Body of pancreas (tissue), 4 donors: Measurements from ENCODE around the gene ABCC3. TPM values are rescaled to one million over a fixed set of nuclear protein-coding genes. Genes with fewer than 3 reads are reported as not detected.
A peak's percentile ranks its signal among the peaks of the same experiment; 100 is the strongest.

ENCODE experiments used
- ATAC-seq: fragments of 150-250 bp; one replicate; pipeline ENCODE4 v1.9.1; 2016
- DNase-seq, 4 donors: peaks; one replicate each; pipeline ENCODE4 v3.0.0-alpha.2; 2019
- H3K27ac ChIP-seq, 4 donors: fragments of 200-600 bp; sonication (generic); 1 replicate in 3 of 4; 2 replicates in 1 of 4; pipeline versions ENCODE4 v1.5.1 to v1.6.1; 2016 to 2019; ENCODE audit warnings: mild to moderate bottlenecking in 1 of 4, mixed read lengths in 1 of 4, moderate library complexity in 1 of 4
- H3K27me3 ChIP-seq, 2 donors: fragments of 200-600 bp; sonication (generic); one replicate each; pipeline ENCODE4 v1.6.0; 2016; ENCODE audit warnings: mild to moderate bottlenecking in 1 of 2
- H3K36me3 ChIP-seq, 2 donors: fragments of 200-600 bp; sonication (generic); replicated peaks in 1 of 2; 2 replicates each; pipeline ENCODE4 v1.5.1; 2016; ENCODE audit warnings: low read depth in 2 of 2; ENCODE audit not compliant: insufficient read depth in 1 of 2
- H3K4me1 ChIP-seq: fragments of 200-600 bp; sonication (generic); one replicate; pipeline ENCODE4 v1.6.0; 2016
- H3K4me3 ChIP-seq, 2 donors: fragments of 200-600 bp; sonication (generic); 1 replicate in 1 of 2; 2 replicates in 1 of 2; pipeline ENCODE4 v1.5.1; 2016 to 2019
- H3K9me3 ChIP-seq, 3 donors: fragments of 200-600 bp; sonication (generic); 1 replicate in 2 of 3; 2 replicates in 1 of 3; pipeline ENCODE4 v1.5.1; 2016
- POLR2A ChIP-seq, 3 donors: fragments of 450-650 bp; IDR thresholded peaks; one replicate each; pipeline ENCODE4 v1.6.1; 2016; ENCODE audit warnings: antibody characterized with exemption in 3 of 3, mild to moderate bottlenecking in 2 of 3
- WGBS, 2 donors: methylation state at CpG; one replicate each; pipeline ENCODE4 v1.1.5; 2017; 5-methylcytosine and 5-hydroxymethylcytosine counted together
- intact Hi-C: fragments of 100-400 bp; cut with DNase I; formaldehyde crosslinking; loops from one replicate; pipeline ENCODE4 v1.15.1; 2023
- total RNA-seq, 2 donors: library from RNA; depleted of rRNA; stranded (reverse); fragments of >200 nt; gene quantifications; one replicate each; pipeline ENCODE4 v1.1.0, GENCODE V29; 2016
- TF ChIP-seq, protein P1 (sequence below), 7 experiments: fragments of 450-650 bp in 4 of 7; fragments of 200-600 bp in 3 of 7; sonication (generic) in 3 of 7; IDR thresholded peaks; one replicate each; pipeline ENCODE4 v1.5.1; 2016 to 2019; ENCODE audit warnings: antibody characterized with exemption in 7 of 7

ABCC3 gene
- total RNA-seq, 2 donors from 2014 or later = 130 to 163 TPM

DNA sequence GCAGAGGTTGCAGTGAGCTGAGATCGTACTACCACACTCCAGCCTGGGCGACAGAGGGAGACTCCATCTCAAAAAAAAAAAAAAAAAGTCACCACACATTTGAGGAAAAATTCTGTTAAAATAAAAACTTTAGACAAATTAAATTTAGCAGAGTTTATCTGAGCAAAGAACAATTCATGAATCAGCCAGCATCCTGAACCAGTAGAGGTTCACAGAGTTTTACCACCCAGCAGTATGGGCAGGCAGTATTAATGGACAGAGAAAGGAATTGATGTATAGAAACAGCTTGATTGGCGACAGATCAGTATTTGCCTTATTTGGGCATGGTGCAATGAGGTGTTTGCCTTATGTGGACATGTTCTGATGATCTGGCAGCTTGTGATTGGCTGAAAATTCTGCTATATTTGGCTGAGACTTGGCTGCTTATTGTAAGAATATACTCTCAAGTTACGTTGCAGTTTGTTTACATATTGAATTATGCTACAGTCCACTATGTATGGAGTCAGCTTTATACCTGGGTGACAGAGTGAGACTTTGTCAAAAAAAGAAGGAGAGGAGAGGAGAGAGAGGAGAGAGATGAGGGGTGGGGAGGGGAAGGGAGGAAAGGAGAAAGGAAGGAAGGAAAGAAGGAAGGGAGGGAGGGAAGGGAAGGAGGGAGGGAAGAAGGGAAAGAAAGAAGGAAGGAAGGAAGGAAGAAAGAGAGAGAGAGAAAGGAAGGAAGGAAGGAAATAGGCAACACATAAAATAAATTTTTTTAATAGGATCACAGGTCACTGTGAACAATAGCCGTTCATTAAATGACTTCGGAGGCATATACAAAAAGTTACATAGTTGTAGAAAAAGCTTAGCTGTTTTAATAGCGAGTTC, 14.6 kb downstream of the ABCC3 start:
- no peak for TF ChIP-seq POLR2A (IDR thresholded peaks at IDR 0.05)
- TF ChIP-seq, protein P1, sequence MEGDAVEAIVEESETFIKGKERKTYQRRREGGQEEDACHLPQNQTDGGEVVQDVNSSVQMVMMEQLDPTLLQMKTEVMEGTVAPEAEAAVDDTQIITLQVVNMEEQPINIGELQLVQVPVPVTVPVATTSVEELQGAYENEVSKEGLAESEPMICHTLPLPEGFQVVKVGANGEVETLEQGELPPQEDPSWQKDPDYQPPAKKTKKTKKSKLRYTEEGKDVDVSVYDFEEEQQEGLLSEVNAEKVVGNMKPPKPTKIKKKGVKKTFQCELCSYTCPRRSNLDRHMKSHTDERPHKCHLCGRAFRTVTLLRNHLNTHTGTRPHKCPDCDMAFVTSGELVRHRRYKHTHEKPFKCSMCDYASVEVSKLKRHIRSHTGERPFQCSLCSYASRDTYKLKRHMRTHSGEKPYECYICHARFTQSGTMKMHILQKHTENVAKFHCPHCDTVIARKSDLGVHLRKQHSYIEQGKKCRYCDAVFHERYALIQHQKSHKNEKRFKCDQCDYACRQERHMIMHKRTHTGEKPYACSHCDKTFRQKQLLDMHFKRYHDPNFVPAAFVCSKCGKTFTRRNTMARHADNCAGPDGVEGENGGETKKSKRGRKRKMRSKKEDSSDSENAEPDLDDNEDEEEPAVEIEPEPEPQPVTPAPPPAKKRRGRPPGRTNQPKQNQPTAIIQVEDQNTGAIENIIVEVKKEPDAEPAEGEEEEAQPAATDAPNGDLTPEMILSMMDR (IDR thresholded peaks at IDR 0.05) = no peak
- no peak overlapping the region for H3K4me3 ChIP-seq
- H3K27ac ChIP-seq = no peak overlapping the region
- WGBS, 2 donors = 82 to 85% methylated on average over 7 of the region's 7 CpGs
- peaks cover 9% of the 10 kb centered on the region for H3K4me1 ChIP-seq
- no peaks in the 10 kb centered on the region for H3K9me3 ChIP-seq
- ATAC-seq = no peak
- no peaks in the 10 kb centered on the region for H3K27me3 ChIP-seq
- no peak for DNase-seq
- H3K36me3 ChIP-seq = no peaks in the 10 kb centered on the region
- intact Hi-C loops = loop anchor here (5.0 kb wide), 1 partner anchor 33 kb away; no protein-coding TSS in a partner anchor

DNA sequence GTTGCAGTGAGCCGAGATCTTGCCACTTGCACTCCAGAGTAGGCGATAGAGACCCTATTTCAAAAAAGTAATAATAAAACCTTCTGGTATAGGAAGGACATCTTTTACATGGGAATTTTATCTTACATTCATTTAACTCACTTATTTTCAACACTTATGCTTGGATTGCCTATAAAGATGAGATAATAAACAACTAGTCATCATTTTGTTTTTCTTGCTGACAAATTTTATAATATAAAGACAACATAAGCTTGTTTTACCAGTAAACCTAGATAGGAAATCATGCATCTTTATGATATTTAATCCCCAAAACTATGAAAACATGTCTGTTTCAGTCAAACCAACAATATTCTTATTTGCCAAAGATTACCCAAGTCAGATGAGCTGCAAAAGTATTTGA, 17.0 kb downstream of the ABCC3 start:
- DNase-seq = no peak
- no peak for TF ChIP-seq POLR2A (IDR thresholded peaks at IDR 0.05)
- TF ChIP-seq, protein P1 (IDR thresholded peaks at IDR 0.05) = no peak
- intact Hi-C loops = no loop called here
- Histone ChIP-seq H3K4me3 (no peak overlapping the region), H3K4me1 (peaks cover 9% of the 10 kb centered on the region), H3K27ac (no peak overlapping the region), H3K9me3 (no peaks in the 10 kb centered on the region), H3K27me3 (no peaks in the 10 kb centered on the region), H3K36me3 (no peaks in the 10 kb centered on the region)
- ATAC-seq = no peak
- WGBS, 2 donors = 88 to 94% methylated on average over 2 of the region's 2 CpGs

DNA sequence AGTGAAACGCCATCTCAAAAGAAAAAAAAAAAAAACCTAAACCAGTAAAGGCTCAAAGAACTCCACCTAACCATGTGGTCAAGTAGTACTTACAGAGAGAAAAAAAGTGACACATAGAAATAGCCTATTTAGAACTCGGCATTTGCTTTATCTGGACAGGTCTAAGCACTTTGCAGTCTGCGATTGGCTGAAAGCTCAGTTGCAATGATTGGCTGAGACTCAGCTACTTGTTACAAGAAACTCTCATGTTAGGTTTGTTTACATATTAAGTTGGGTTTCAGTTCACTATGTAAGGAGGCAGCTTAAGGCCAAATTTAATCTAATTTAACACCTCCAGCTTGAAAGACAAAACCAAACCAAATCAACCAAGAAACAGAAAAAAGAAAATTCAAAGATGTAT, 19.1 kb downstream of the ABCC3 start:
- TF ChIP-seq, protein P1 (IDR thresholded peaks at IDR 0.05) = no peak
- TF ChIP-seq POLR2A (IDR thresholded peaks at IDR 0.05) = no peak
- no peaks in the 10 kb centered on the region for H3K4me1 ChIP-seq
- H3K9me3 ChIP-seq = no peaks in the 10 kb centered on the region
- ATAC-seq = peak; percentile 64
- H3K36me3 ChIP-seq = no peaks in the 10 kb centered on the region
- WGBS, 2 donors = 39 to 47% methylated on average over 3 of the region's 3 CpGs
- DNase-seq = peak in 2 of 4 donors; percentile 46 to 48
- no peaks in the 10 kb centered on the region for H3K27me3 ChIP-seq
- H3K27ac ChIP-seq = no peak overlapping the region
- intact Hi-C loops = no loop called here
- no peak overlapping the region for H3K4me3 ChIP-seq

DNA sequence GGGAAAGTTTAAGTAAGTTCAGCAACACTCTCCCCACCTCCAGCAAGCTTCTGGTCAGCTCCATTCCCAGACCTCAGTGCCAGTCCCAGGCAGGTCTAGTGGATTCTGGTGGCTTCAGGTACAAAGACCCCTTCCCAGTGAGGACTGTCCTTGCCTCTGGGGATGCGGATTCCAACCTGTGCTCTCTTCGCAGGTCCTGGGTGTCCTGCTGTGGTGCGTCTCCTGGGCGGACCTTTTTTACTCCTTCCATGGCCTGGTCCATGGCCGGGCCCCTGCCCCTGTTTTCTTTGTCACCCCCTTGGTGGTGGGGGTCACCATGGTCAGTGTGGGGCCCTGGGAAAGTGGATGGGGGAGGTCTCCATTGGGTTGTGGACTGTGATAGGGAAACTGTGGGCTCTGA, 21.8 kb downstream of the ABCC3 start:
- H3K9me3 ChIP-seq = no peaks in the 10 kb centered on the region
- H3K27ac ChIP-seq = no peak overlapping the region
- ATAC-seq = no peak
- H3K4me1 ChIP-seq = peaks cover 24% of the 10 kb centered on the region
- no peaks in the 10 kb centered on the region for H3K36me3 ChIP-seq
- no peaks in the 10 kb centered on the region for H3K27me3 ChIP-seq
- intact Hi-C loops = no loop called here
- no peak for TF ChIP-seq POLR2A (IDR thresholded peaks at IDR 0.05)
- TF ChIP-seq, protein P1 (IDR thresholded peaks at IDR 0.05) = no peak
- no peak for DNase-seq
- whole genome bisulfite sequencing, 2 donors = 92 to 95% methylated on average over 3 to 5 of the region's 5 CpGs
- H3K4me3 ChIP-seq = no peak overlapping the region

DNA sequence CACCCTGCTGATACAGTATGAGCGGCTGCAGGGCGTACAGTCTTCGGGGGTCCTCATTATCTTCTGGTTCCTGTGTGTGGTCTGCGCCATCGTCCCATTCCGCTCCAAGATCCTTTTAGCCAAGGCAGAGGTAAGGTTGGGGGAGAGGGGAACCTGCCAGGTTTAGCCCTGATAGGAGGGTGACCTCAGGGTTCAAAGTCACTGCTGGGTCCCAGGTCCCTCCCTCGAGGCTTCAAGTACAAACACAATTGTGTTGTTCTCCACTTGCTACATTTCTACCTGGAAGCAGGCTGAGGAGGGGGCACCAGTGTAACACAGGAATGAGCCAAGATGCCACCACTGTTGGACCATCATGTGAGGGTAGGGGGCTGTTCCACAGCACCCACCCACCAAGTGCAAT, 22.4 kb downstream of the ABCC3 start:
- DNase-seq = no peak
- TF ChIP-seq POLR2A (IDR thresholded peaks at IDR 0.05) = no peak
- TF ChIP-seq, protein P1 (IDR thresholded peaks at IDR 0.05) = no peak
- H3K4me1 ChIP-seq = peaks cover 29% of the 10 kb centered on the region
- ATAC-seq = no peak
- H3K4me3 ChIP-seq = no peak overlapping the region
- H3K9me3 ChIP-seq = no peaks in the 10 kb centered on the region
- no peaks in the 10 kb centered on the region for H3K27me3 ChIP-seq
- no peaks in the 10 kb centered on the region for H3K36me3 ChIP-seq
- H3K27ac ChIP-seq = no peak overlapping the region
- 91% methylated on average over 3 to 7 of the region's 7 CpGs for WGBS, 2 donors
- intact Hi-C loops = no loop called here
